ENCODE data around the gene PECR.

GRCh38 chr2:216044883-216045486 lies 36.6 kb downstream of the PECR start:
- TF ChIP-seq CTCF (IDR thresholded peaks at IDR 0.05 in 2 of 3, conservative IDR thresholded peaks at IDR 0.05 in 1 of 3; ENCODE audit: borderline replicate concordance in 1 of 3, insufficient read depth in 1 of 3, low read depth in 2 of 3, low read length in 2 of 3) (no peak), POLR2A (IDR thresholded peaks at IDR 0.05; ENCODE audit: borderline replicate concordance, extremely low read depth, insufficient read depth, insufficient read length) (no peak), EZH2 (IDR thresholded peaks at IDR 0.05) (no peak), SIN3A (IDR thresholded peaks at IDR 0.05; ENCODE audit: low read depth) (no peak), JUND (IDR thresholded peaks at IDR 0.05) (no peak), POLR2AphosphoS5 (IDR thresholded peaks at IDR 0.05; ENCODE audit: low read depth, low read length) (no peak), ZFX (IDR thresholded peaks at IDR 0.05) (no peak), EGR1 (IDR thresholded peaks at IDR 0.05; ENCODE audit: low read depth) (no peak)
